Smooth muscle cell (in vitro differentiated cells): ENCODE results near the gene GATAD2A. TPM values are rescaled to one million over a fixed set of nuclear protein-coding genes. Genes with fewer than 3 reads are reported as not detected.
A peak's percentile ranks its signal among the peaks of the same experiment; 100 is the strongest.

Source experiments
- DNase-seq: peaks from one replicate; lab custom pipeline; 2025; ENCODE audit not compliant: unreplicated experiment; lab: John Stamatoyannopoulos, UW
- H2AFZ ChIP-seq: fragments of 200-600 bp; sonication (generic); 2 replicates; pipeline ENCODE4 v1.6.0; 2016; ENCODE audit warnings: antibody characterized with exemption, low read depth, mild to moderate bottlenecking
- H3F3A ChIP-seq: fragments of 200-600 bp; sonication (generic); 2 replicates; pipeline ENCODE4 v1.6.0; 2017; ENCODE audit warnings: antibody characterized with exemption, low read depth
- H3K27ac ChIP-seq: fragments of 200-600 bp; sonication (generic); 2 replicates; pipeline ENCODE4 v1.5.1; 2016; ENCODE audit warnings: low read depth, mild to moderate bottlenecking
- H3K27me3 ChIP-seq: fragments of 200-600 bp; sonication (generic); 2 replicates; pipeline ENCODE4 v1.6.1; 2016; ENCODE audit warnings: low read depth, mild to moderate bottlenecking
- H3K36me3 ChIP-seq: fragments of 200-600 bp; sonication (generic); 2 replicates; pipeline ENCODE4 v1.5.1; 2016; ENCODE audit warnings: low read depth
- H3K4me1 ChIP-seq: fragments of 200-600 bp; sonication (generic); 2 replicates; pipeline ENCODE4 v1.5.1; 2016; ENCODE audit warnings: low read depth
- H3K4me2 ChIP-seq: fragments of 200-600 bp; sonication (generic); 2 replicates; pipeline ENCODE4 v1.6.0; 2016; ENCODE audit warnings: mild to moderate bottlenecking
- H3K4me3 ChIP-seq: fragments of 200-600 bp; sonication (generic); 2 replicates; pipeline ENCODE4 v1.5.1; 2016; ENCODE audit warnings: mild to moderate bottlenecking
- H3K79me2 ChIP-seq: fragments of 200-600 bp; sonication (generic); 2 replicates; pipeline ENCODE4 v1.6.0; 2016; ENCODE audit warnings: low read depth, mild to moderate bottlenecking
- H3K9ac ChIP-seq: fragments of 200-600 bp; sonication (generic); 2 replicates; pipeline ENCODE4 v1.6.0; 2016; ENCODE audit warnings: low read depth
- H3K9me3 ChIP-seq: fragments of 200-600 bp; sonication (generic); replicated peaks from 2 replicates; pipeline ENCODE4 v1.5.1; 2016; ENCODE audit warnings: low read depth
- H4K20me1 ChIP-seq: fragments of 200-600 bp; sonication (generic); 2 replicates; pipeline ENCODE4 v1.6.0; 2016; ENCODE audit warnings: low read depth
- CTCF ChIP-seq: fragments of 200-600 bp; sonication (generic); IDR thresholded peaks from 2 replicates; pipeline ENCODE4 v1.5.1; 2017; ENCODE audit warnings: borderline replicate concordance, mild to moderate bottlenecking, antibody characterized with exemption; ENCODE audit not compliant: insufficient read depth, poor library complexity, severe bottlenecking
- WGBS: methylation state at CpG from one replicate; pipeline ENCODE4 v1.1.7; 2016; ENCODE audit warnings: low lambda C conversion rate; 5-methylcytosine and 5-hydroxymethylcytosine counted together
- microRNA counts: library from miRNA; unstranded; fragments of <30 nt; microRNA quantifications from one replicate; lab custom pipeline; 2016
- microRNA-seq: library from miRNA; unstranded; fragments of <30 nt; microRNA quantifications from one replicate; pipeline ENCODE4, GENCODE V29; 2016; ENCODE audit warnings: borderline number of aligned reads
- polyA plus RNA-seq: library from polyadenylated mRNA; unstranded; fragments of >200 nt; fragmentation: Nextera tagmentation; extraction: Ambion mirVana; gene quantifications from 2 replicates; pipeline ENCODE4 v1.2.1, GENCODE V29; 2016
- small RNA-seq: library from RNA; depleted of rRNA; stranded (forward); fragments of <200 nt; gene quantifications from one replicate; pipeline ENCODE3, GENCODE V24; 2014
- total RNA-seq: library from RNA; depleted of rRNA; stranded (reverse); fragments of >200 nt; gene quantifications from 2 replicates; pipeline ENCODE4 v1.2.3, GENCODE V29; 2014

Gene GATAD2A
- total and polyA plus RNA-seq, 2 experiments from 2014 or later = 26.8 to 27.0 TPM

- no peak overlapping the region for H3K4me2 ChIP-seq
- no peaks in the 10 kb centered on the region for H3K36me3 ChIP-seq
- no peaks in the 10 kb centered on the region for H3K4me1 ChIP-seq
- no peaks in the 10 kb centered on the region for H4K20me1 ChIP-seq
- H3K9ac ChIP-seq = no peak overlapping the region
- H3K4me3 ChIP-seq = no peak overlapping the region
- H3K27me3 ChIP-seq = no peaks in the 10 kb centered on the region
- no peak overlapping the region for H2AFZ ChIP-seq
- TF ChIP-seq CTCF = no peak
- no peak for DNase-seq
- no peaks in the 10 kb centered on the region for H3K9me3 ChIP-seq
- no peaks in the 10 kb centered on the region for H3K79me2 ChIP-seq
- no peaks in the 10 kb centered on the region for H3F3A ChIP-seq
- no peak overlapping the region for H3K27ac ChIP-seq
- WGBS = 89% methylated on average over 12 of the region's 15 CpGs
Measured at GRCh38 chr19:19558055-19558454, 152.6 kb downstream of the GATAD2A start.

MicroRNAs within 50 kb of the gene (microRNA counts, 767-probe panel; counts per million panel counts)
- 183 counts per million for microRNA hsa-miR-640 (lab: Ali Mortazavi, UCI)

Small RNA genes within 50 kb of the gene (microRNA-seq; reads per million reads assigned to microRNA genes)
- not detected for gene MIR640

Small RNA genes within 50 kb of the gene (small RNA-seq; reads per million reads assigned to genes)
- gene MIR640 = 0.47 reads per million, percentile 16 among the genes with 10 or more reads in this experiment

Other genes with a start within 250 kb of the GATAD2A start
- gene MEF2B, start 235.4 kb upstream of the GATAD2A start, total RNA-seq = 0.40 TPM in 1 of 2 replicates, not detected in the other
- gene MEF2B, start 235.4 kb upstream of the GATAD2A start, polyA plus RNA-seq = 2.9 and 4.4 TPM in 2 replicates
- 6.6 and 10.0 TPM in 2 replicates for gene BORCS8, start 213.5 kb upstream of the GATAD2A start, total RNA-seq
- 15.7 and 25.9 TPM in 2 replicates for gene BORCS8, start 213.5 kb upstream of the GATAD2A start, polyA plus RNA-seq
- 47.5 and 59.6 TPM in 2 replicates for gene RFXANK, start 213.4 kb upstream of the GATAD2A start, total RNA-seq
- 93.5 and 94.8 TPM in 2 replicates for gene RFXANK, start 213.4 kb upstream of the GATAD2A start, polyA plus RNA-seq
- gene NR2C2AP, start 202.3 kb upstream of the GATAD2A start, total RNA-seq = 3.2 and 6.9 TPM in 2 replicates
- 10.5 and 14.5 TPM in 2 replicates for gene NR2C2AP, start 202.3 kb upstream of the GATAD2A start, polyA plus RNA-seq
- gene NCAN, start 193.7 kb upstream of the GATAD2A start, total RNA-seq = 0.09 TPM in 1 of 2 replicates, not detected in the other
- not detected in 2 replicates for gene NCAN, start 193.7 kb upstream of the GATAD2A start, polyA plus RNA-seq
- 1.0 and 3.4 TPM in 2 replicates for gene TM6SF2, start 132.4 kb upstream of the GATAD2A start, total RNA-seq
- 7.9 and 9.4 TPM in 2 replicates for gene TM6SF2, start 132.4 kb upstream of the GATAD2A start, polyA plus RNA-seq
- gene SUGP1, start 85.2 kb upstream of the GATAD2A start, total RNA-seq = 19.9 and 28.9 TPM in 2 replicates
- gene SUGP1, start 85.2 kb upstream of the GATAD2A start, polyA plus RNA-seq = 47.4 and 54.1 TPM in 2 replicates
- gene MAU2, start 84.8 kb upstream of the GATAD2A start, total RNA-seq = 25.4 and 28.0 TPM in 2 replicates
- 19.9 and 27.6 TPM in 2 replicates for gene MAU2, start 84.8 kb upstream of the GATAD2A start, polyA plus RNA-seq
- 1.3 and 5.4 TPM in 2 replicates for gene TSSK6, start 109.9 kb downstream of the GATAD2A start, total RNA-seq
- gene TSSK6, start 109.9 kb downstream of the GATAD2A start, polyA plus RNA-seq = 0.31 and 0.49 TPM in 2 replicates
- gene NDUFA13, start 110.5 kb downstream of the GATAD2A start, total RNA-seq = 42.3 and 51.8 TPM in 2 replicates
- gene NDUFA13, start 110.5 kb downstream of the GATAD2A start, polyA plus RNA-seq = 559 and 575 TPM in 2 replicates
- 2.2 TPM in 2 replicates for gene YJEFN3, start 123.2 kb downstream of the GATAD2A start, total RNA-seq
- 5.8 and 11.1 TPM in 2 replicates for gene YJEFN3, start 123.2 kb downstream of the GATAD2A start, polyA plus RNA-seq
- 27.2 and 31.0 TPM in 2 replicates for gene CILP2, start 132.6 kb downstream of the GATAD2A start, total RNA-seq
- gene CILP2, start 132.6 kb downstream of the GATAD2A start, polyA plus RNA-seq = 62.2 and 95.0 TPM in 2 replicates
- 2.5 TPM in 1 of 2 replicates, not detected in the other for gene PBX4, start 213.0 kb downstream of the GATAD2A start, total RNA-seq
- gene PBX4, start 213.0 kb downstream of the GATAD2A start, polyA plus RNA-seq = 1.7 and 4.5 TPM in 2 replicates
- gene LPAR2, start 222.5 kb downstream of the GATAD2A start, total RNA-seq = 13.2 and 15.1 TPM in 2 replicates
- 20.1 and 24.5 TPM in 2 replicates for gene LPAR2, start 222.5 kb downstream of the GATAD2A start, polyA plus RNA-seq
- gene GMIP, start 238.0 kb downstream of the GATAD2A start, total RNA-seq = 3.9 and 8.0 TPM in 2 replicates
- gene GMIP, start 238.0 kb downstream of the GATAD2A start, polyA plus RNA-seq = 19.5 and 19.8 TPM in 2 replicates